HG03103 (cell line): ENCODE measurements around the gene PRR3.
"Not testable (repeated sequence)": the region's sequence is repeated elsewhere in the genome, so short reads cannot be mapped to it uniquely, and the experiment has no call there.

Source experiments
- ATAC-seq: cut with Tn5 transposase; IDR thresholded peaks from one replicate; pipeline ENCODE4 v1.9.1; 2021; ENCODE audit warnings: low read depth; ENCODE audit not compliant: unreplicated experiment

PRR3 gene

DNA sequence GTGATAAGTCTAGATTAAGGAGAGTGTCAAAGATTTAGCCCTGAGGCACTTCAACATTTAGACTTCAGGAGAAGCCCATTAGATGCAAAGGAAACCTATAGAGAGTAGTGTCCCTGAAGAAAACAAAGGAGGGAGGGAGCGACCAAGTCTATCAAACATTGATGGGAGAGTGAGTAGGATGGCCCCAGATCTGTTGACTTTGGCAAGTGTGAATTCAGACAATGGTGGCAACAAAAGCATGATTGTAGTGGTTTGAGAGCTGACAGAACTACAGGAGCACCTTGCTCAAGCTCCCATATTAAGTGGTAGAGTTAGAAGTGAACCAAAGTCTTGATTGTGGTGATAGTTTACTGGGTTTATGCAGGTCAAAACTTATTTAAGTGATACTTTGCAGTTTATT lies 13.2 kb downstream of the PRR3 start:
- ATAC-seq, result no peak

DNA sequence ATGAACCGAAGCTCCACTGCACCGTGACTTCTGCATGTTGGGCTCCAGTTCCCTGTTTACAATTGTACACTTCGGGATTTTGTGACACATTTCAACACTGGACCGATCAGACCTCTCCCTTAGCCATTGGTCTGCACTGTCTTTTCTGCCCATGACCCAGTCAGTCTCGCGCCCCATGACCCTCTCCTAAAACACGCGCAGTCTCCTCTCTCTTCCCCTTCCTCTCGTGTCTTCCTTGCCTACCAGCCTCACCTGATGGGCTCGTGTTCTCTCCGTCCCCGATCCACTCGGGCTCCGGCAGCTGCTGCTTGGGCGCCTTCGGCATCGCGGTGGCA lies 13.6 kb downstream of the PRR3 start:
- peak; percentile 13 for ATAC-seq

DNA sequence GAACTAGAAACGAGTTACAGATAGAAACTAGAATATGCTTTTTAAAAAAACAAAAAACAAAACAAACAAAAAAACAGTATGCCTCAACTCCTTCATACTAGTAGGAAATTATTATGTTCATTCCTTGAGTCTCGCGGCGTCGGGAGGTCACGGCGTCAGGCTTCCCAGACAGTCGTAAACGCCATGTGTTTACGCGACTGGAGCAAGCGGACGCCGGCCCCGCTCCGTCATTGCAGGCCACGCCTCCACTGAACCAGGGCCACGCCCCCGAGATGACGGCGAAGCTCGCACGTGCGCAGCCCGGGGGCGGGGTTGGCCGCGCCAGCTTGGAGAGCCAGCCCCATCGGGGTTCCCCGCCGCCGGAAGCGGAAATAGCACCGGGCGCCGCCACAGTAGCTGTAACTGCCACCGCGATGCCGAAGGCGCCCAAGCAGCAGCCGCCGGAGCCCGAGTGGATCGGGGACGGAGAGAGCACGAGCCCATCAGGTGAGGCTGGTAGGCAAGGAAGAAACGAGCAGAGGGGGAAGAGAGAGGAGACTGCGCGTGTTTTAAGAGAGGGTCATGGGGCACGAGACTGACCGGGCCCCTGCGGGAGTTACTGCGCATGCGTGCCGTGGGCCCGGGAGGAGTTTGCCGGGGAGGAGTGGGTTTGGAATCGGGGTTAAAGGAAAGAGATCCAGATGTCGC lies 14.1 kb downstream of the PRR3 start, which contains the start of gene ABCF1:
TSS of gene ABCF1 (plus strand) at position 368 of the 687 bp plus-strand sequence. CDS start at position 414, 46 bp downstream.
- peak; percentile 88 for ATAC-seq

DNA sequence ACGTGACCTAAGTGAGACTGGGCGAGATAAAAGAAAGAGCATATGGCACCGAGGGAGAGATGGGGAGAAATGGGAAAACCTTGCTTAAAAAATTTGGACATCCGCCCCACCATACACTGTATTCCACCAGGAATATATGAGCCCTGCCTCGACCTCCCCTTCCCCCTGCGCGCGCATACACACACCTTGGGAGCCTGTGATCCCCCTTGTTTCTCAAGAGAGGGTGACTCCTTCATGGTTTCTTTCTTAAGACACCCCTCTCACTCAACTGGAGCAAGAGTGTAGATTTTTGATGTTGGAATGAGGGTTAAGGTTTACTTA lies 14.6 kb downstream of the PRR3 start:
- ATAC-seq, result no peak

DNA sequence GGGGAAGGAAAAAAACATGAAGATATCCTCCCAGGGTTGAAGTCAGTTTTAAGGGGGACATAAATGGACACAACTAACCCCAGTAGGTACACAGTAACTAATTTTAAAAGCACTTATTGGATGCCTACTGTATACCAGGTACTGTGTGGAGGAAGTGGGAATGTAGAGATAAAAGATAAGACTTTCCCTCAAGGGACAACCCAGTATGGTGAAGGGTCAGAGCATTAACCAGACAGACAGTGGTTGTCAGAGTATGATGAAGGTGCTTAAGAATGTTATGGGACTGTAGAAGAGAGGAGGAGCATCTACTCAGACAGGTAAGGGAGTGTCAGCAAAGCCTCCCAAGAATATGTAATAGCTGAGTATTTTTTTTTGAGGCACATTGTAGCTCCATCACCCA lies 15.1 kb downstream of the PRR3 start:
- ATAC-seq, result no peak

DNA sequence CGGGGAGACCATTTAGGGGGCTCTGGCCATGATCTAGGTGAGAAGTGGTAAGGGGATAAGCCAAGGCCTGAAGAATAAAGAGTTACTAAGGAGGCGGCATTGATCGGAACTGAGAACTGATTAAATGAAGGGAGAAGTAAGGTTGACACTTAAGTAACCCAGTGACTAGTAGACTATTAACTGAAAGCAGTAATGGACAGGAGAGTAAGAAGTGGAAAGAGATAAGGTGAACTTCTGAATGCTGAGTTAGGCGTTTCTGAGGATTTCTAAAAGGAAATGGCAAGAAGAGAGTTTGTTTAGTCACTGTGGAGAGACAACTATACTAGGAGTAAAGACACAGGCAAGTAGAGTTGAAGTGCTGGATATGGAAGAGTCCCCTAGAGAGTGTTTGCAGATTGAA lies 16.0 kb downstream of the PRR3 start:
- no peak for ATAC-seq

DNA sequence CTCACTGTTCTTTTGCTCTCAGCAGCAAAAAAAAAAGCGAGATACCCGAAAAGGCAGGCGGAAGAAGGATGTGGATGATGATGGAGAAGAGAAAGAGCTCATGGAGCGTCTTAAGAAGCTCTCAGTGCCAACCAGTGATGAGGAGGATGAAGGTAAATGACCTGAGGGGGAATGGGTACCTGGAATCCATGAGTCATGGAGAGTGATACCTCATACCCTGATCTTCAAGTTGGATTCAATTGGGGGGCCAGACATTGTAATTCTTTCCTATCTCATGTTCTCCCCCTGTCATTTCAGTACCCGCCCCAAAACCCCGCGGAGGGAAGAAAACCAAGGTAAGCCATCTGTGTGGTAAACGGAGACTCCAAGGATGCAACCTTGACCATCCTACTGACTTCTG lies 21.0 kb downstream of the PRR3 start:
- ATAC-seq, result no peak

DNA sequence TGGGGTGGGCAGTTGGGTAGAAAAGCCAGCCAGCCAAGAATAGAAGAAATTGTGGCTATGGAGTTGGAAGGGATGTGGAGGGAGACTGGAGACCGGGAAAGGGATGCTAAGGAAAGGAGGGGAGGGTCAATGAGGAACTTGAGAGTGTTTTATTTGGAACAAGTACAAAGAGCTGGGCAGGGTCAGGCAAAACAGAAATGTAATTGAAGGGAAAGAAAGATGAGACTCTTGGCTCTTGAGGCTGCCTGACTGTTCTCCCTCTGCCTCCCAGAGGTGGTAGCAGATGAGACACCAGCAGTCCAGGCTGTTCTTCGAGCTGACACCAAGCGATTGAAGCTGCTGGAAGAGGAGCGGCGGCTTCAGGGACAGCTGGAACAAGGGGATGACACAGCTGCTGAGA lies 26.8 kb downstream of the PRR3 start:
- no peak for ATAC-seq

DNA sequence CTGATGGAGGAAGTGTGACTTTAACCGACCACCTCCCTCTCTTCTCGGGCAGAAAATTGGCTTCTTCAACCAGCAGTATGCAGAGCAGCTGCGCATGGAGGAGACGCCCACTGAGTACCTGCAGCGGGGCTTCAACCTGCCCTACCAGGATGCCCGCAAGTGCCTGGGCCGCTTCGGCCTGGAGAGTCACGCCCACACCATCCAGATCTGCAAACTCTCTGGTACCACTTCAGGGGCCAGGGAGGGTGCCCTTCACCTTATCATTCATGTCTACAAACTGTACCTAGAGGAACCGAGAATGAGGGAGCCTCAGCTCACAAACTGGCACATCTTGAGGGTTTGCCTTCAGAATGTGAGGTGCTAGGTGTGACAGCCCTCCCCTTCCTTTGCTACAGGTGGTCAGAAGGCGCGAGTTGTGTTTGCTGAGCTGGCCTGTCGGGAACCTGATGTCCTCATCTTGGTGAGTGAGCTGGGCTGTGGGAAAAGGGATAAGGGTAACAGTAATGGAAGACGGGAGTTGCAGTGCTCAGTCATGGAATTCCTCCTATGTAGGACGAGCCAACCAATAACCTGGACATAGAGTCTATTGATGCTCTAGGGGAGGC lies 32.8 kb downstream of the PRR3 start:
- ATAC-seq, result no peak

DNA sequence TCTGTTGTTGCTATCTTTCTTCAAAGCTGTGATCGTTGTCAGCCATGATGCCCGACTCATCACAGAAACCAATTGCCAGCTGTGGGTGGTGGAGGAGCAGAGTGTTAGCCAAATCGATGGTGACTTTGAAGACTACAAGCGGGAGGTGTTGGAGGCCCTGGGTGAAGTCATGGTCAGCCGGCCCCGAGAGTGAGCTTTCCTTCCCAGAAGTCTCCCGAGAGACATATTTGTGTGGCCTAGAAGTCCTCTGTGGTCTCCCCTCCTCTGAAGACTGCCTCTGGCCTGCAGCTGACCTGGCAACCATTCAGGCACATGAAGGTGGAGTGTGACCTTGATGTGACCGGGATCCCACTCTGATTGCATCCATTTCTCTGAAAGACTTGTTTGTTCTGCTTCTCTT lies 33.4 kb downstream of the PRR3 start:
- no peak for ATAC-seq

DNA sequence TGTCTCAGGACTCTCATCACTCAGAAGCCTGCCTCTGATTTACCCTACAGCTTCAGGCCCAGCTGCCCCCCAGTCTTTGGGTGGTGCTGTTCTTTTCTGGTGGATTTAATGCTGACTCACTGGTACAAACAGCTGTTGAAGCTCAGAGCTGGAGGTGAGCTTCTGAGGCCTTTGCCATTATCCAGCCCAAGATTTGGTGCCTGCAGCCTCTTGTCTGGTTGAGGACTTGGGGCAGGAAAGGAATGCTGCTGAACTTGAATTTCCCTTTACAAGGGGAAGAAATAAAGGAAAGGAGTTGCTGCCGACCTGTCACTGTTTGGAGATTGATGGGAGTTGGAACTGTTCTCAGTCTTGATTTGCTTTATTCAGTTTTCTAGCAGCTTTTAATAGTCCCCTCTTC lies 33.9 kb downstream of the PRR3 start:
- ATAC-seq, result no peak

DNA sequence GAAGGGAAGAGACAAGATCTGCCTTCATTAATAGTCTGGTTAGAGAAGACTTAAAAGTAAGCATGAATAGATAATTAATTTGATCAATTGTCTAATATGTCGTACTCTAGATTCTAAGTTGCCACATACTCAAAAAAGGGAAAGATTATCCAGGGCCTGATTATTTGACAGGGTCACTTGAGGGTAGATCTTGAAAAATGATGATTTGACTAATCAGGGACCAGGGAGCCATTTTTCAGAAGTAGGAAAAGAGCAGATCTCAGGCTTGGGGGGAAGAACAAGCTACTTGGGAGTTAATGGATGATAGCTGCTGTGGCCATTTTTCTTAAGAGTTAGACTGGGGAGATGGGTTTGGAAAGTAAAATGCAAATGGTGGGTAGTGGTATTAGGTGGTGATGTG lies 35.2 kb downstream of the PRR3 start:
- no peak for ATAC-seq

DNA sequence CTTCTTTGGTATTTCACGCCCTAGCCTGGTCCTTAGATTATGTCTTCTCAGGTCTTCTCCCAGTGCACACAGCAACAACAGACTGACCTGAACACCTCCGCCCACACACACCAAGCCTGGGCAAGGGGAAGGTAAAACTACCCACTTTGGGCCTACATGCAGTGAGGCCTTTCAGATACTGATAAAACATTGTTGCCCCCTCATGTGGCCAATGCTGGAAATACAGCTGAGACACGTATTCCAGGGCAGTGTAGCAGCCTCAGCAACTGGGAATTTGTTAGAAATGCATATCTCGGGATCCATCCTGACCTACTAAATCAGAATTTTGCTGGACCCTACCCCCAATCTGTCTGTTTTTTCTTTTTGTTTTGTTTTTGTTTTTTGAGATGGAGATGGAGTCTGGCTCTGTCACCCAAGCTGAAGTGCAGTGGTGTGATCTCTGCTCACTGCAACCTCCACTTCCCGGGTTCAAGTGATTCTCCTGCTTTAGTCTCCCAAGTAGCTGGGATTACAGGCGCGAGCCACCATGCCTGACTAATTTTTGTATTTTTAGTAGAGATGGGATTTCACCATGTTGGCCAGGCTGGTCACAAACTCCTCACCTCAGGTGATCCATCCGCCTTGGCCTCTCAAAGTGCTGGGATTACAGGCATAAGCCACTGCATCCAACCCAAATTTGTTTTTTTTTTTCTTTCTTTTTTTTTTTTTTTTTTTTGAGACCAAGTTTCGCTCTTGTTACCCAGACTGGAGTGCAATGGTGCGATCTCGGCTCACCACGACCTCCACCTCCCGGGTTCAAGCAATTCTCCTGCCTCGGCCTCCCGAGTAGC lies 40.4 kb downstream of the PRR3 start:
- not testable (repeated sequence) for ATAC-seq

DNA sequence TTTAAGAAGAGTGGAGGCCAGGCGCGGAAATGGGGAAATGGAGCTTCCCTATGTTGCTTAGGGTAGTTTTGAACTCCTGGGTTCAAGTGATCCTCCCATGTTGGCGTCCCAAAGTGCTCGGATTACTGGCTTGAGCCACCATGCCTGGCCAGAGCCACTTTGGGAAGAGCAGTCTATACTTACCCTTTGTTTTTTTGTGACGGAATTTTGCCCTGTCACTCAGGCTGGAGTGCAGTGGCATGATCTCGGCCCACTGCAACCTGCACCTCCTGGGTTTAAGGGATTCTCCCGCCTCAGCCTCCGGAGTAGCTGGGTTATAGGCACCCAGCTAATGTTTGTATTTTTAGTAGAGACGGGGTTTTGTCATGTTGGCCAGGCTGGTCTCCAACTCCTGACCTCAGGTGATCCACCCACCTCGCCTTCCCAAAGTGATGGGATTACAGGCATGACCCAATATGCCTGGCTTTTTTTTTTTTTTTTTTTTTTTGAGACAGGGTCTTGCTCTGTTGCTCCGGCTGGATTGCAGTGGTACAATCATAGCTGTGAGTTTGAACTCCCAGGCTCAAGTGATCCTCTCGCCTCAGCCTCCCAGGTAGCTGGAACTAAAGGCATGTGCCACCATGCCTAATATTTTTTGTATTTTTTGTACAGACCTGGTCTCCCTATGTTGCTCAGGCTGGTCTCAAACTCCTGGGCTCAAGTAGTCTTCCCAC lies 42.0 kb downstream of the PRR3 start:
- no peak for ATAC-seq

DNA sequence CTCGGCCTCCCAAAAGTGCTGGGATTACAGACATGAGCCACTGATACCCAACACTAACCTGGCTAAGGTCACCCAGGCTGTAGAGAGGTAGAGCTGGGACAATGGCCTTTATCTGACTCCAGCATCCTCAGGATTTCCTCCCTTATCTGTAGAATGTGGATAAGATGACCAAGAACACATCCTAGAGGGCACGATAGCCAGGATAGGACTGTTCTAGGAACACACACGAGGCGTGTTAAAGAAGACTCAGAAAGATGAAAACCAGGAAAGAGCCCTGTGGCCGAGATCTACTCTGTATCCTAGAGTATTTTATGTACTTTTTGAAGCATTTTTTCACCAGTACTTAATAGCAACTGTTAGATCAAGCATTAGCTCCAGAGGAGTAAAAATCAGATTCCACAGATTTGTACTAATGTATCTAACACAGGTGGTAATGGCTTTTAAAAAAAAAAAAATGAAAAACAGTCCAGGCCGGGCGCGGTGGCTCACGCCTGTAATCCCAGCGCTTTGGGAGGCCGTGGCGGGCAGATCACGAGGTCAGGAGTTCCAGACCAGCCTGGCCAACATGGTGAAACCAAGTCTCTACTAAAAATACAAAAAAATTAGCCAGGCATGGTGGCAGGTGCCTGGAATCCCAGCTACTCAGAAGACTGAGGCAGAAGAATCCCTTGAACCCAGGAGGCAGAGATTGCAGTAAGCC lies 42.7 kb downstream of the PRR3 start:
- no peak for ATAC-seq

DNA sequence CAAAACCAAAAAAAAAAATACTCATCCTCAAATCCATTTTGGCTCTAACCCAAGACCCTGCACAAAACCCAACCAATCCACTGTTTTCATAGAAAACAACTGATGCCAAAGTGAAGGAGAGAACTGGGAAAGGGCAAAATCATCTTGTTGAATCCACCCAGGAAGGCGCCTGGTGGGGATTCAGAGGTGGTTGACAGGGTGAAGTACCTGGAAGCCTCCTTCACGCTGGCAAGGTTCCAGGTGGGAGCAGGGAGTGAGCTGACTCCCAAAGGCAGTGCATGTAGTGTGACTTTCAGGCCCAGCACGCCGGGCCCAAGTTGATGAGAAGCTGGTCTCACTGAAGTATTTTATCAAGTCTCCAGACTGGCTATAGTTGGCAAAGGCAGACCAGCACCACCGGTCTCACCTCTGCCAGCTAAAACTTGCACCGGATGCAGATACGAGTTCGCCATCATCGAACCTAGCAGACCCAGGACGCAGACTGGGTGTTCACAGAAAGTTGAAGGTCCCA lies 43.4 kb downstream of the PRR3 start:
- no peak for ATAC-seq

DNA sequence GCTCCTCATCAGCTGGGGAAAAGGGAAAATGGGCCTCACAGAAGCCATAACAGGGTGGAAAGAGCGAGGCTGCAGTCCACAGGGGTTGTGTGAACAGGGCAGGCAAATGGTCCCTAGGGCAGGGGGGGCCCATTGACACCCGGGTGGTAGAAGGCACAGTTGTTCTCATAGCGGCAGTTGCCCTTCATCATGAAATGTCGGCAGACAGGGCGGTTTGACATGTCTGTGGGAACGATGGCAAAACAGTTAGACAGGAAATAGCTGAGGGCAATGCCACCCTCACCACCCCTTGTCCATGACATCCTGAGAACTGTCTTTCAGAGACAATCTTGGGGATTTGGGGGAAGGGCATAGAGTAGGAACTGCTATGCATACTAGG lies 44.3 kb downstream of the PRR3 start:
- ATAC-seq, result no peak

DNA sequence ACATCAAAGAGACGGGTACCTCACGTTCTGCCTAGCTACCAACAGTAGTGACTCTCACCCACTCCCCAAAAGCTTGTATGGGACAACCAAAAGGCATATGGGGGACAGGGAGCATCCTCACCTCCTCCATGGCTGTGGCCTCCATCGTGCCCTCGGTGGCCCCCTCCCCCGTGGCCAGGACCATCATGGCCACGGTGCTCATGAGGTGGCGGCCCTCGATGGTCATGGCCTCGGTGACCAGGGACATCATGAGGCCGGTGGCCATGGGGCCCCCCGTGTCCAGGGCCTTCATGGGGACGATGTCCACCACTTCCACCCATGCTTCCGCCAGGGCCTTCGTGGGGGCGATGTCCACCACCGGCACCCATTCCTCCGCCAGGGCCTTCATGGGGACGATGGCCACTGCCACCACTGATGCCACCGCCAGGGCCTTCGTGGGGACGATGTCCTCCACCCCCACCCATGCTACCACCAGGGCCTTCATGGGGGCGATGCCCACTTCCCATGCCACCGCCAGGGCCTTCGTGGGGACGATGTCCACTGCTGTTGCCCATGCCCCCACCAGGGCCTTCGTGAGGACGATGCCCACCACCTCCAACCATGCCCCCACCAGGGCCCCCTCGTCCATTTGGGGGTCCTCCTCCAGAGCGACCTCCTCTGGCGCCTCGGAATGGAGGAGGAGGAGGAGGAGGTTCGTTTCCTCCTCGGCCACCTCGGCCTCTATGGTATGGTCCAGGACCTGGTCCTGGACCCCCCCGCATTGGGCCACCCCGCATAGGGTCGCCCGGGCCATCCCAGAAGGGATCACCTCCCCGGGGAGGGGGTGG lies 44.9 kb downstream of the PRR3 start:
- no peak for ATAC-seq

DNA sequence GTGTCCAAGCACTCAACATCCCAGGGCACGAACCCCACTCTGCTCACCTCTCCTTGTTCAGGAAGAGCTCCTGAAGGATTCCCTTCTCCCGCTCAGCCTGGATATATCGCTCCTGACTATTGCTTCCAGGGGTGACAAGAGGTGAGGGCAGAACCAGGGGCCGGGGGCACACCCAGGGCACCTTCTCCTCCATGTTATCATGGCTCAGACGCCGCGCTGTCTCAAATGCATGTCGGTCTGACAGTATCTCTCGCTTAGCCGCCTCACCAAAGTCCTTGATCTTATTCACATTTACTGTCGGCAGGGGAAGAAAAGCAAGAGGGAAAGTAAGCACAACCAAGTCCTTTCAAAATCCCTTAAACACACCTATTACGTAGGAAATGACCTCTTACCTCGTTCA lies 46.9 kb downstream of the PRR3 start:
- no peak for ATAC-seq

DNA sequence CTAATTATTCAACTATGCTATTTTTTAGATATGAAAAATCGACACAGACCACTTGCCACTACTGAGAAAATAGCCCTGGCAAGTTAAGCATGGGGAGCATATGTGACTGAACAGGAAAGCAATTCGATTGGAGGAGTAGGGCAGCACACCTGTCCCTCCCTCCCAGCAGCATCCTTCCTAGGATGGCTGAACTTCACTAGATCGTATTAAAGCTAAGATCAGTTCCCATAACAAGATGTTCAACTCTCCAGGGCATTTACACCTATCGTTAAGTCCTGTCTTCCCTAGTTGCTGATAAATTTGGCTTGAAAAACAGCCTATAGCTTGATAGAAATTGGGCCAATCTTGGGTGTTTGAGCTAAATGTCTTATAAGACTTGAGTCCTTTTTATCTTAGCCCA lies 53.0 kb downstream of the PRR3 start:
- no peak for ATAC-seq
